OCI-LY3 (cell line): ENCODE measurements around the gene RAB11B.

Experiments
- EZH2phosphoT487 ChIP-seq: fragments of 200-600 bp; shearing (Covaris generic); IDR thresholded peaks from 2 replicates; pipeline ENCODE4 v1.6.1; 2018; ENCODE audit warnings: antibody characterized with exemption, mixed run types, low read depth
- TF ChIP-seq, protein P1 (sequence below): fragments of 200-600, 300-600 bp; sonication (generic); IDR thresholded peaks from 2 replicates; pipeline ENCODE4 v1.5.1; 2014; ENCODE audit warnings: antibody characterized with exemption, low read length, low read depth

DNA sequence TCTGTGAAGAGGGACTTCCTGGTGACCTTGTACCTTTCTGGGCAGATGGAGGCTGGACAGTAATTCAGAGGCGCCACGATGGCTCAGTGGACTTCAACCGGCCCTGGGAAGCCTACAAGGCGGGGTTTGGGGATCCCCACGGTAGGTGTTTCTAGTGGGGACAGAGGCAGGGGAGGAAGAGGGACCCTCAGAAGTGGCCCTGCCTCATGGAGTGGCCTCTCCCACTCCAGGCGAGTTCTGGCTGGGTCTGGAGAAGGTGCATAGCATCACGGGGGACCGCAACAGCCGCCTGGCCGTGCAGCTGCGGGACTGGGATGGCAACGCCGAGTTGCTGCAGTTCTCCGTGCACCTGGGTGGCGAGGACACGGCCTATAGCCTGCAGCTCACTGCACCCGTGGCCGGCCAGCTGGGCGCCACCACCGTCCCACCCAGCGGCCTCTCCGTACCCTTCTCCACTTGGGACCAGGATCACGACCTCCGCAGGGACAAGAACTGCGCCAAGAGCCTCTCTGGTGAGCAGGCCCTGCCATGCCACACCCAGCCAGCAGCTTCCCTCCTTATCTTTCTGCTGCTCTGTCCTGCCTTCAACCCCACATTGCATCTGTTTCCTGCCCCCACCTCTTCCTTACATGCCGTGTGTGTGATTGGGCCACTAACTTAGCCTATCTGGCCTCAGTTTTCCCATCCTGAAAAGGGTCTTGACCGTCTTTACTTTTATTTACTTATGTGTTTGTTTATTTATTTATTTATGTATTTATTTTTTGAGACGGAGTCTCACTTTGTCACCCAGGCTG lies 19.0 kb upstream of the RAB11B start:
- TF ChIP-seq, protein P1, sequence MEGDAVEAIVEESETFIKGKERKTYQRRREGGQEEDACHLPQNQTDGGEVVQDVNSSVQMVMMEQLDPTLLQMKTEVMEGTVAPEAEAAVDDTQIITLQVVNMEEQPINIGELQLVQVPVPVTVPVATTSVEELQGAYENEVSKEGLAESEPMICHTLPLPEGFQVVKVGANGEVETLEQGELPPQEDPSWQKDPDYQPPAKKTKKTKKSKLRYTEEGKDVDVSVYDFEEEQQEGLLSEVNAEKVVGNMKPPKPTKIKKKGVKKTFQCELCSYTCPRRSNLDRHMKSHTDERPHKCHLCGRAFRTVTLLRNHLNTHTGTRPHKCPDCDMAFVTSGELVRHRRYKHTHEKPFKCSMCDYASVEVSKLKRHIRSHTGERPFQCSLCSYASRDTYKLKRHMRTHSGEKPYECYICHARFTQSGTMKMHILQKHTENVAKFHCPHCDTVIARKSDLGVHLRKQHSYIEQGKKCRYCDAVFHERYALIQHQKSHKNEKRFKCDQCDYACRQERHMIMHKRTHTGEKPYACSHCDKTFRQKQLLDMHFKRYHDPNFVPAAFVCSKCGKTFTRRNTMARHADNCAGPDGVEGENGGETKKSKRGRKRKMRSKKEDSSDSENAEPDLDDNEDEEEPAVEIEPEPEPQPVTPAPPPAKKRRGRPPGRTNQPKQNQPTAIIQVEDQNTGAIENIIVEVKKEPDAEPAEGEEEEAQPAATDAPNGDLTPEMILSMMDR = no peak
- no peak for TF ChIP-seq EZH2phosphoT487
